GM21447 (cell line): ENCODE measurements around the gene ATP6V1G2.
"Not testable (repeated sequence)": the region's sequence is repeated elsewhere in the genome, so short reads cannot be mapped to it uniquely, and the experiment has no call there.

Source experiments
- ATAC-seq: cut with Tn5 transposase; IDR thresholded peaks from one replicate; pipeline ENCODE4 v1.9.1; 2021; ENCODE audit not compliant: unreplicated experiment

The ATP6V1G2 gene

GRCh38 chr6:31529329-31530150 lies 16.9 kb downstream of the ATP6V1G2 start:
- no peak for ATAC-seq

- ATAC-seq, result no peak
Measured at GRCh38 chr6:31528821-31529328, 17.5 kb downstream of the ATP6V1G2 start, which contains the start of gene MCCD1. Gene MCCD1, plus strand, starts transcription at chr6:31528962. Its CDS starts 53 bp downstream, at chr6:31529015.

GRCh38 chr6:31528307-31528777 lies 18.1 kb downstream of the ATP6V1G2 start:
- no peak for ATAC-seq

GRCh38 chr6:31525932-31526591 lies 20.3 kb downstream of the ATP6V1G2 start:
- ATAC-seq, result no peak

GRCh38 chr6:31525553-31525931 lies 20.9 kb downstream of the ATP6V1G2 start:
- ATAC-seq, result no peak

- no peak for ATAC-seq
Measured at GRCh38 chr6:31521835-31522234, 24.6 kb downstream of the ATP6V1G2 start.

- no peak for ATAC-seq
Measured at GRCh38 chr6:31513456-31514165, 32.8 kb downstream of the ATP6V1G2 start.

- ATAC-seq, result no peak
Measured at GRCh38 chr6:31510007-31510406, 36.4 kb downstream of the ATP6V1G2 start.

- ATAC-seq, result not testable (repeated sequence)
Measured at GRCh38 chr6:31509036-31509435, 37.4 kb downstream of the ATP6V1G2 start.

- no peak for ATAC-seq
Measured at GRCh38 chr6:31502586-31502985, 43.8 kb downstream of the ATP6V1G2 start.

GRCh38 chr6:31499648-31500047 lies 46.8 kb downstream of the ATP6V1G2 start:
- ATAC-seq, result not testable (repeated sequence)

GRCh38 chr6:31498748-31499147 lies 47.7 kb downstream of the ATP6V1G2 start:
- ATAC-seq, result no peak

- peak; percentile 48 for ATAC-seq
Measured at GRCh38 chr6:31497531-31498476, 48.6 kb downstream of the ATP6V1G2 start, which contains the start of gene MICB. Gene MICB, plus strand, starts transcription at chr6:31498145. Its CDS starts 49 bp downstream, at chr6:31498194.

- not testable (repeated sequence) for ATAC-seq
Measured at GRCh38 chr6:31496826-31497225, 49.6 kb downstream of the ATP6V1G2 start.

- ATAC-seq, result no peak
Measured at GRCh38 chr6:31495580-31495979, 50.8 kb downstream of the ATP6V1G2 start.
